A549 (cell line): ENCODE measurements around the gene ZBTB20. TPM values are rescaled to one million over a fixed set of nuclear protein-coding genes. Genes with fewer than 3 reads are reported as not detected.

ENCODE experiments used
- ATAC-seq, 2 experiments: fragments of 200-7000 bp in 1 of 2; fragments of >200 bp in 1 of 2; cut with Nextera tagmentation in 1 of 2; cut with Tn5 transposase in 1 of 2; 3 replicates each; pipeline versions ENCODE4 v1.8.0 to v1.9.1; 2018 to 2020; ENCODE audit warnings: mild to moderate bottlenecking in 1 of 2, moderate library complexity in 1 of 2
- CTCF ChIA-PET: fragments of 300-600 bp; sonication (Branson Sonifier 250); formaldehyde crosslinking; extraction: SDS; loops from one replicate; lab custom pipeline; 2021; ENCODE audit warnings: antibody characterized with exemption, inconsistent platforms; lab: Yijun Ruan, JAX
- POLR2A ChIA-PET: fragments of 350-600 bp; formaldehyde crosslinking; extraction: SDS; loops from one replicate; lab custom pipeline; 2021; ENCODE audit warnings: antibody characterized with exemption, inconsistent platforms; lab: Yijun Ruan, JAX
- DNase-seq, 2 experiments: peaks; one replicate each; pipeline versions ENCODE4 v3.0.0 to v3.0.0-alpha.2; 2011 to 2016; ENCODE audit warnings: low read depth in 1 of 2, low spot score in 1 of 2
- FAIRE-seq: peaks from 2 replicates; lab custom pipeline; 2011; peaks lifted over from hg19 to GRCh38; lab: Jason Lieb, UNC
- H3K27ac ChIP-seq, 2 experiments: fragments of >200 bp; sonication (Bioruptor Twin); formaldehyde crosslinking; 3 replicates each; pipeline ENCODE4 v1.5.1; 2016 to 2017
- H3K4me1 ChIP-seq: fragments of >200 bp; sonication (Bioruptor Twin); formaldehyde crosslinking; 3 replicates; pipeline ENCODE4 v1.6.1; 2016
- H3K4me2 ChIP-seq: fragments of >200 bp; sonication (Bioruptor Twin); formaldehyde crosslinking; 3 replicates; pipeline ENCODE4 v1.6.1; 2016
- H3K4me3 ChIP-seq: fragments of >200 bp; sonication (Bioruptor Twin); formaldehyde crosslinking; 3 replicates; pipeline ENCODE4 v1.5.1; 2016
- H3K9me3 ChIP-seq: fragments of >200 bp; sonication (Bioruptor Twin); formaldehyde crosslinking; 3 replicates; pipeline ENCODE4 v1.6.1; 2016
- BHLHE40 ChIP-seq: IDR thresholded peaks from 2 replicates; pipeline ENCODE4 v1.6.1; 2012; ENCODE audit warnings: low read depth, low read length, inconsistent platforms
- CBX2 ChIP-seq: fragments of 200-600 bp; sonication (generic); IDR thresholded peaks from 2 replicates; pipeline ENCODE4 v1.6.1; 2016; ENCODE audit warnings: low read depth, mild to moderate bottlenecking, borderline replicate concordance
- CHD2 ChIP-seq: fragments of 150-350 bp; IDR thresholded peaks from 2 replicates; pipeline ENCODE4 v1.6.1; 2014; ENCODE audit warnings: low read length; ENCODE audit not compliant: partially characterized antibody
- E2F6 ChIP-seq: IDR thresholded peaks from 2 replicates; pipeline ENCODE4 v1.6.1; 2012; ENCODE audit warnings: low read depth, borderline replicate concordance
- EHMT2 ChIP-seq: fragments of 200-600 bp; sonication (generic); IDR thresholded peaks from 2 replicates; pipeline ENCODE4 v1.6.1; 2016; ENCODE audit warnings: antibody characterized with exemption, low read depth, mild to moderate bottlenecking, moderate library complexity
- ESRRA ChIP-seq: fragments of 150-350 bp; IDR thresholded peaks from 2 replicates; pipeline ENCODE4 v1.6.1; 2014; ENCODE audit warnings: mild to moderate bottlenecking, low read length, borderline replicate concordance
- HES2 ChIP-seq: fragments of >200 bp; sonication (Bioruptor Twin); formaldehyde crosslinking; IDR thresholded peaks from 2 replicates; pipeline ENCODE4 v1.6.1; 2016
- HOXB13 ChIP-seq: fragments of 250-450 bp; sonication (Bioruptor Pico); IDR thresholded peaks from 2 replicates; pipeline ENCODE4 v1.5.0; 2020; ENCODE audit warnings: low read depth, mild to moderate bottlenecking, moderate library complexity
- MYC ChIP-seq: IDR thresholded peaks from 2 replicates; pipeline ENCODE4 v1.6.1; 2012; ENCODE audit warnings: mild to moderate bottlenecking, inconsistent platforms, low read length, improper control_type of control experiment, borderline replicate concordance
- NPAS2 ChIP-seq: fragments of 250-450 bp; sonication (Bioruptor Pico); IDR thresholded peaks from 2 replicates; pipeline ENCODE4 v1.8.0; 2022; ENCODE audit warnings: mild to moderate bottlenecking, moderate library complexity, borderline replicate concordance
- NR3C1 ChIP-seq: fragments of >200 bp; sonication (Bioruptor Twin); formaldehyde crosslinking; IDR thresholded peaks from 3 replicates; pipeline ENCODE4 v1.6.1; 2017
- PBX3 ChIP-seq: IDR thresholded peaks from 2 replicates; pipeline ENCODE4 v1.6.1; 2012
- PHF8 ChIP-seq: fragments of 200-600 bp; sonication (generic); IDR thresholded peaks from 2 replicates; pipeline ENCODE4 v1.6.1; 2016; ENCODE audit warnings: low read depth, mild to moderate bottlenecking, antibody characterized with exemption, moderate library complexity, borderline replicate concordance
- POLR2AphosphoS2 ChIP-seq: conservative IDR thresholded peaks from 2 replicates; pipeline ENCODE4 v1.6.1; 2012; ENCODE audit warnings: low read length, improper control_type of control experiment, inconsistent platforms
- RARB ChIP-seq: fragments of 250-450 bp; sonication (Bioruptor Pico); IDR thresholded peaks from 2 replicates; pipeline ENCODE4 v1.8.0; 2021; ENCODE audit warnings: mild to moderate bottlenecking, moderate library complexity
- RFX5 ChIP-seq: fragments of 450-650 bp; IDR thresholded peaks from 2 replicates; pipeline ENCODE4 v1.7.1; 2014; ENCODE audit warnings: antibody characterized with exemption, mild to moderate bottlenecking, moderate library complexity
- RNF2 ChIP-seq: fragments of 200-600 bp; sonication (generic); IDR thresholded peaks from 2 replicates; pipeline ENCODE4 v1.6.1; 2016; ENCODE audit warnings: low read depth, mild to moderate bottlenecking, antibody characterized with exemption, moderate library complexity, borderline replicate concordance
- SREBF2 ChIP-seq: fragments of 450-650 bp; IDR thresholded peaks from 2 replicates; pipeline ENCODE4 v1.6.1; 2014; ENCODE audit warnings: mild to moderate bottlenecking, moderate library complexity
- TP53 ChIP-seq: fragments of 250-450 bp; sonication (Bioruptor Pico); IDR thresholded peaks from 2 replicates; pipeline ENCODE4 v1.5.0; 2021; ENCODE audit warnings: mild to moderate bottlenecking, moderate library complexity
- ZSCAN20 ChIP-seq: fragments of 250-450 bp; sonication (Bioruptor Pico); IDR thresholded peaks from 2 replicates; pipeline ENCODE4 v1.8.0; 2022; ENCODE audit warnings: mild to moderate bottlenecking, moderate library complexity
- WGBS: methylation state at CpG from one replicate; pipeline ENCODE4 v1.1.6; 2017; ENCODE audit errors: missing lambda C conversion rate; 5-methylcytosine and 5-hydroxymethylcytosine counted together
- polyA plus RNA-seq, 4 experiments: library from polyadenylated mRNA; depleted of rRNA in 3 of 4; stranded (reverse); fragments of >200 nt; fragmentation: RNase III in 1 of 4; extraction: RNeasy Plus Mini Kit Qiagen cat#74134 plus additional on column Dnase treatment in 1 of 4; gene quantifications; 2 replicates in 3 of 4; 3 replicates in 1 of 4; pipeline ENCODE4 v1.2.3, GENCODE V29; 2011 to 2017
- TF ChIP-seq, protein P1 (sequence below): fragments of >200 bp; sonication (Bioruptor Twin); formaldehyde crosslinking; IDR thresholded peaks from 3 replicates; pipeline ENCODE4 v1.6.1; 2016

The ZBTB20 gene
- polyA plus RNA-seq, 2 of the 4 experiments (the other 2 are of a cell fraction) = 0.85 to 5.0 TPM

- CTCF ChIA-PET = interaction anchor here (0.7 to 1.2 kb wide), 2 partner anchors 35 to 258 kb away, joined by 3 to 5 read pairs; no protein-coding TSS in a partner anchor
- TF ChIP-seq ZSCAN20 (CRISPR knock-in tag) (no peak), CBX2 (no peak), HOXB13 (no peak), HES2 (no peak), RNF2 (no peak), BHLHE40 (no peak), RARB (CRISPR knock-in tag) (no peak), NPAS2 (CRISPR knock-in tag) (no peak), MYC (no peak), PBX3 (no peak), CHD2 (no peak), NR3C1 (no peak), PHF8 (no peak)
- TF ChIP-seq, protein P1, sequence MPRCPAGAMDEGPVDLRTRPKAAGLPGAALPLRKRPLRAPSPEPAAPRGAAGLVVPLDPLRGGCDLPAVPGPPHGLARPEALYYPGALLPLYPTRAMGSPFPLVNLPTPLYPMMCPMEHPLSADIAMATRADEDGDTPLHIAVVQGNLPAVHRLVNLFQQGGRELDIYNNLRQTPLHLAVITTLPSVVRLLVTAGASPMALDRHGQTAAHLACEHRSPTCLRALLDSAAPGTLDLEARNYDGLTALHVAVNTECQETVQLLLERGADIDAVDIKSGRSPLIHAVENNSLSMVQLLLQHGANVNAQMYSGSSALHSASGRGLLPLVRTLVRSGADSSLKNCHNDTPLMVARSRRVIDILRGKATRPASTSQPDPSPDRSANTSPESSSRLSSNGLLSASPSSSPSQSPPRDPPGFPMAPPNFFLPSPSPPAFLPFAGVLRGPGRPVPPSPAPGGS = no peak
- Histone ChIP-seq H3K4me1 (no peaks in the 10 kb centered on the region), H3K9me3 (no peaks in the 10 kb centered on the region), H3K4me3 (no peak overlapping the region), H3K4me2 (no peak overlapping the region), H3K27ac (no peak overlapping the region)
- ATAC-seq (no peak), DNase-seq (no peak), FAIRE-seq (no peak)
- 70% methylated on average over 7 of the region's 7 CpGs for WGBS
- POLR2A ChIA-PET = no interaction called here
Measured at GRCh38 chr3:114834175-114834940, 312.7 kb downstream of the ZBTB20 start.

GRCh38 chr3:114831861-114832260 is 315.2 kb downstream of the ZBTB20 start:
- Histone ChIP-seq H3K4me3 (no peak overlapping the region), H3K4me1 (no peaks in the 10 kb centered on the region), H3K27ac (no peak overlapping the region), H3K9me3 (no peaks in the 10 kb centered on the region), H3K4me2 (no peak overlapping the region)
- ATAC-seq (no peak), FAIRE-seq (no peak), DNase-seq (no peak)
- ChIA-PET CTCF (no interaction called here), POLR2A (no interaction called here)
- 83% methylated on average over 1 of the region's 1 CpG for WGBS
- no peak for TF ChIP-seq CBX2
- no peak for TF ChIP-seq E2F6
- no peak for TF ChIP-seq POLR2AphosphoS2
- TF ChIP-seq NR3C1 = no peak
- no peak for TF ChIP-seq SREBF2
- TF ChIP-seq TP53 (CRISPR knock-in tag) = no peak
- TF ChIP-seq RFX5 = no peak
- no peak for TF ChIP-seq ESRRA
- no peak for TF ChIP-seq BHLHE40
- TF ChIP-seq EHMT2 = no peak
